ENCODE data around the gene BTBD17.
A peak's percentile ranks its signal among the peaks of the same experiment; 100 is the strongest.
"Not testable (repeated sequence)": the region's sequence is repeated elsewhere in the genome, so short reads cannot be mapped to it uniquely, and the experiment has no call there.

The BTBD17 gene, protein sequence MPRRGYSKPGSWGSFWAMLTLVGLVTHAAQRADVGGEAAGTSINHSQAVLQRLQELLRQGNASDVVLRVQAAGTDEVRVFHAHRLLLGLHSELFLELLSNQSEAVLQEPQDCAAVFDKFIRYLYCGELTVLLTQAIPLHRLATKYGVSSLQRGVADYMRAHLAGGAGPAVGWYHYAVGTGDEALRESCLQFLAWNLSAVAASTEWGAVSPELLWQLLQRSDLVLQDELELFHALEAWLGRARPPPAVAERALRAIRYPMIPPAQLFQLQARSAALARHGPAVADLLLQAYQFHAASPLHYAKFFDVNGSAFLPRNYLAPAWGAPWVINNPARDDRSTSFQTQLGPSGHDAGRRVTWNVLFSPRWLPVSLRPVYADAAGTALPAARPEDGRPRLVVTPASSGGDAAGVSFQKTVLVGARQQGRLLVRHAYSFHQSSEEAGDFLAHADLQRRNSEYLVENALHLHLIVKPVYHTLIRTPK

GRCh38 chr17:74361230-74362068, at the start of gene BTBD17:
Gene BTBD17 (minus strand): TSS chr17:74361868. CDS start chr17:74361819, 49 bp downstream.
- ChIA-PET POLR2A (ENCODE audit: low non-redundant PET) (no interaction called here), CTCF (interaction anchor here (0.6 to 2.4 kb wide), 11 partner anchors 10 to 158 kb away, joined by 3 to 10 read pairs (median 4); partner anchors contain the start of gene RPL38)
- TF ChIP-seq, protein P1, sequence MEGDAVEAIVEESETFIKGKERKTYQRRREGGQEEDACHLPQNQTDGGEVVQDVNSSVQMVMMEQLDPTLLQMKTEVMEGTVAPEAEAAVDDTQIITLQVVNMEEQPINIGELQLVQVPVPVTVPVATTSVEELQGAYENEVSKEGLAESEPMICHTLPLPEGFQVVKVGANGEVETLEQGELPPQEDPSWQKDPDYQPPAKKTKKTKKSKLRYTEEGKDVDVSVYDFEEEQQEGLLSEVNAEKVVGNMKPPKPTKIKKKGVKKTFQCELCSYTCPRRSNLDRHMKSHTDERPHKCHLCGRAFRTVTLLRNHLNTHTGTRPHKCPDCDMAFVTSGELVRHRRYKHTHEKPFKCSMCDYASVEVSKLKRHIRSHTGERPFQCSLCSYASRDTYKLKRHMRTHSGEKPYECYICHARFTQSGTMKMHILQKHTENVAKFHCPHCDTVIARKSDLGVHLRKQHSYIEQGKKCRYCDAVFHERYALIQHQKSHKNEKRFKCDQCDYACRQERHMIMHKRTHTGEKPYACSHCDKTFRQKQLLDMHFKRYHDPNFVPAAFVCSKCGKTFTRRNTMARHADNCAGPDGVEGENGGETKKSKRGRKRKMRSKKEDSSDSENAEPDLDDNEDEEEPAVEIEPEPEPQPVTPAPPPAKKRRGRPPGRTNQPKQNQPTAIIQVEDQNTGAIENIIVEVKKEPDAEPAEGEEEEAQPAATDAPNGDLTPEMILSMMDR (conservative IDR thresholded peaks at IDR 0.05; ENCODE audit: low read depth) = peak; percentile 53
- no peak within 1 kb of the TSS for H3K27ac ChIP-seq
- DNase-seq (ENCODE audit: low spot score) = no peak

GRCh38 chr17:74410001-74410443, 48.4 kb upstream of the BTBD17 start:
- TF ChIP-seq, protein P1 (conservative IDR thresholded peaks at IDR 0.05; ENCODE audit: low read depth) = no peak
- CTCF ChIA-PET = interaction anchor here (1.3 kb wide), 1 partner anchor 47 kb away, joined by 4 read pairs; no protein-coding TSS in a partner anchor
- POLR2A ChIA-PET (ENCODE audit: low non-redundant PET) = no interaction called here
- 0 out of 2 replicates have a peak overlapping the region, but pooled peaks have one; percentile 2 for H3K27ac ChIP-seq
- no peak for DNase-seq (ENCODE audit: low spot score)

GRCh38 chr17:74408815-74409214, 47.1 kb upstream of the BTBD17 start:
- H3K27ac ChIP-seq = no peak overlapping the region
- POLR2A ChIA-PET (ENCODE audit: low non-redundant PET) = no interaction called here
- TF ChIP-seq, protein P1 (conservative IDR thresholded peaks at IDR 0.05; ENCODE audit: low read depth) = no peak
- CTCF ChIA-PET = interaction anchor here (0.7 kb wide), 1 partner anchor 45 kb away, joined by 4 read pairs; no protein-coding TSS in a partner anchor
- DNase-seq (ENCODE audit: low spot score) = no peak

- no peak for DNase-seq (ENCODE audit: low spot score)
- POLR2A ChIA-PET (ENCODE audit: low non-redundant PET) = no interaction called here
- CTCF ChIA-PET = interaction anchor here (0.6 kb wide), 1 partner anchor 61 kb away, joined by 3 read pairs; no protein-coding TSS in a partner anchor
- no peak overlapping the region for H3K27ac ChIP-seq
- TF ChIP-seq, protein P1 (conservative IDR thresholded peaks at IDR 0.05; ENCODE audit: low read depth) = no peak; the same call in 1 of the 2 replicates
Measured at GRCh38 chr17:74408262-74408661, 46.6 kb upstream of the BTBD17 start.

- TF ChIP-seq, protein P1 (conservative IDR thresholded peaks at IDR 0.05; ENCODE audit: low read depth) = no peak
- CTCF ChIA-PET = no interaction called here
- POLR2A ChIA-PET (ENCODE audit: low non-redundant PET) = no interaction called here
- H3K27ac ChIP-seq = no peak overlapping the region
- no peak for DNase-seq (ENCODE audit: low spot score)
Measured at GRCh38 chr17:74407384-74407783, 45.7 kb upstream of the BTBD17 start.

DNA sequence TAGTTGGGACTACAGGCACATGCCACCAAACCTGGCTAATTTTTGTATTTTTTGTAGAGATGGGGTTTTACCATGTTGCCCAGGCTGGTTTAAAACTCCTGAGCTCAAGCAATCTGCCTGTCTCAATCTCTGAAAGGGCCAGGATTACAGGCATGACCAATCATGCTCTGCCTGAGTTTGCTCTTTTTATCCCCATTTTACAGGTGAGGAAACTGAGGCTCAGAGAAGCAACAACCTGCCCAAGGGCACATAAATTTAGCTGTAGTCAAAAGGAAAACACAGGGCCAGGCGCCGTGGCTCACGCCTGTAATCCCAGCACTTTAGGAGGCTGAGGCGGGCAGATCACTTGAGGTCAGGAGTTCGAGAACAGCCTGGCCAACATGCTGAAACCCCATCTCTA, 43.6 kb upstream of the BTBD17 start:
- DNase-seq (ENCODE audit: low spot score); POLR2A ChIA-PET (ENCODE audit: low non-redundant PET); H3K27ac ChIP-seq: not testable (repeated sequence)
- CTCF ChIA-PET = interaction anchor here (0.7 kb wide), 1 partner anchor 26 kb away, joined by 3 read pairs; no protein-coding TSS in a partner anchor

Data from RWPE1 (cell line).